NT2/D1 (cell line): Measurements from ENCODE around the gene ARHGEF37.

Experiments used
- DNase-seq: peaks from one replicate; pipeline ENCODE4 v3.0.0-alpha.2; 2011; ENCODE audit warnings: low read depth, low spot score
- H3K27me3 ChIP-seq: 2 replicates; pipeline ENCODE4 v1.6.0; 2011; ENCODE audit warnings: mild to moderate bottlenecking; ENCODE audit not compliant: insufficient read length, insufficient read depth
- H3K36me3 ChIP-seq: 2 replicates; pipeline ENCODE4 v1.6.1; 2011; ENCODE audit warnings: mild to moderate bottlenecking, low read length, mixed read lengths; ENCODE audit not compliant: insufficient read depth, insufficient read length
- H3K4me1 ChIP-seq: 2 replicates; pipeline ENCODE4 v1.5.1; 2011; ENCODE audit not compliant: insufficient read depth, insufficient read length
- H3K4me3 ChIP-seq: 2 replicates; pipeline ENCODE4 v1.5.1; 2011; ENCODE audit warnings: low read depth; ENCODE audit not compliant: insufficient read length
- H3K9ac ChIP-seq: 2 replicates; pipeline ENCODE4 v1.6.0; 2011; ENCODE audit warnings: low read depth; ENCODE audit not compliant: insufficient read length
- H3K9me3 ChIP-seq: 2 replicates; pipeline ENCODE4 v1.5.1; 2011; ENCODE audit warnings: mild to moderate bottlenecking, low read length; ENCODE audit not compliant: insufficient read depth
- SUZ12 ChIP-seq: IDR thresholded peaks from 2 replicates; pipeline ENCODE4 v1.6.1; 2011; ENCODE audit not compliant: insufficient read length, insufficient read depth; ENCODE audit errors: extremely low read depth
- YY1 ChIP-seq: IDR thresholded peaks from 2 replicates; pipeline ENCODE4 v1.6.1; 2011; ENCODE audit not compliant: insufficient read length, insufficient read depth
- ZNF274 ChIP-seq: IDR thresholded peaks from 2 replicates; pipeline ENCODE4 v1.6.1; 2011; ENCODE audit warnings: mild to moderate bottlenecking, low read depth, low read length

ARHGEF37 gene

GRCh38 chr5:149682532-149683075, 101.3 kb downstream of the ARHGEF37 start:
- Histone ChIP-seq H3K36me3 (no peaks in the 10 kb centered on the region), H3K4me1 (no peaks in the 10 kb centered on the region), H3K27me3 (no peaks in the 10 kb centered on the region), H3K9ac (no peak overlapping the region), H3K9me3 (no peaks in the 10 kb centered on the region), H3K4me3 (no peak overlapping the region)
- TF ChIP-seq YY1 (no peak), ZNF274 (no peak), SUZ12 (no peak)
- DNase-seq: no peak

- Histone ChIP-seq H3K4me1 (no peaks in the 10 kb centered on the region), H3K9ac (no peak overlapping the region), H3K9me3 (no peaks in the 10 kb centered on the region), H3K36me3 (no peaks in the 10 kb centered on the region), H3K27me3 (no peaks in the 10 kb centered on the region), H3K4me3 (no peak overlapping the region)
- DNase-seq: no peak
- TF ChIP-seq YY1 (no peak), ZNF274 (no peak), SUZ12 (no peak)
Measured at GRCh38 chr5:149683964-149684363, 102.7 kb downstream of the ARHGEF37 start.

DNA sequence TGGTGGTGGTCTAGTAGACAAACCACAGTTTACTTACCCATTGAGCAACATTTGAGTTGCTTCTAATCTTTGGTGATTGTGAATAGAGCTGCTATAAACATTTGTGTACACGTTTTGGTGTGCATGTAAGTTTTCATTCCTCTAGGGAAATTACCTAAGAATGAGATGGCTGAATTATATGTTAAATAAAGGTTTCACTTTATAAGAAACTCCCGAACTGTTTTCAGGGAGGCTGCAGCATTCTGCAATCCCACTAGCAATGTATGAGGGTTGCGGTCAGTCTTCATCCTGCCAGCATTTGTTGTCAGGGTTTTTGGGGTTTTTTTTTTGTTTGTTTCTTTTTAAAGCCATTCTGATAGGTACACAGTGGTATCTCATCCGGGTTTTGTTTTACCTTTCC, 103.1 kb downstream of the ARHGEF37 start:
- H3K4me3 ChIP-seq: no peak overlapping the region
- no peaks in the 10 kb centered on the region for H3K9me3 ChIP-seq
- H3K27me3 ChIP-seq: no peaks in the 10 kb centered on the region
- H3K36me3 ChIP-seq: no peaks in the 10 kb centered on the region
- H3K9ac ChIP-seq: no peak overlapping the region
- no peak for DNase-seq
- H3K4me1 ChIP-seq: no peaks in the 10 kb centered on the region
- TF ChIP-seq SUZ12 (no peak), ZNF274 (no peak), YY1 (no peak)
